Natural killer cell (primary cell): ENCODE data around the gene LCE1E. TPM values are rescaled to one million over a fixed set of nuclear protein-coding genes. Genes with fewer than 3 reads are reported as not detected.

ENCODE experiments used
- ATAC-seq, 3 donors: fragments of 150-1000 bp in 2 of 3; fragments of 200-7000 bp in 1 of 3; cut with Tn5 transposase; 1 replicate in 1 of 3; 2 replicates in 2 of 3; pipeline ENCODE4 v1.10.0; 2021; ENCODE audit warnings: mild to moderate bottlenecking in 2 of 3, moderate library complexity in 2 of 3
- DNase-seq, 2 donors: peaks; one replicate each; pipeline versions ENCODE4 v3.0.0 to v3.0.0-alpha.2; 2013 to 2021; ENCODE audit warnings: mixed read lengths in 1 of 2
- H3K27ac ChIP-seq: one replicate; pipeline ENCODE4 v1.5.1; 2013; ENCODE audit warnings: mild to moderate bottlenecking, low read length
- H3K27me3 ChIP-seq: one replicate; pipeline ENCODE4 v1.6.1; 2013; ENCODE audit warnings: low read length; ENCODE audit not compliant: control insufficient read depth, insufficient read depth
- H3K36me3 ChIP-seq: one replicate; pipeline ENCODE4 v1.6.1; 2013; ENCODE audit warnings: low read length; ENCODE audit not compliant: control insufficient read depth, insufficient read depth
- H3K4me1 ChIP-seq: one replicate; pipeline ENCODE4 v1.6.1; 2013; ENCODE audit warnings: low read length; ENCODE audit not compliant: control insufficient read depth, insufficient read depth
- H3K4me3 ChIP-seq: one replicate; pipeline ENCODE4 v1.5.1; 2013; ENCODE audit warnings: low read length
- H3K9me3 ChIP-seq: one replicate; pipeline ENCODE4 v1.6.1; 2013; ENCODE audit warnings: low read length; ENCODE audit not compliant: control insufficient read depth, insufficient read depth
- H3K27ac Mint-ChIP-seq, 2 donors: one replicate each; pipeline ENCODE4 v1.8.0; 2022; ENCODE audit warnings: mild to moderate bottlenecking in 2 of 2, mixed read lengths in 2 of 2, moderate library complexity in 1 of 2
- H3K27me3 Mint-ChIP-seq, 2 donors: one replicate each; pipeline ENCODE4 v1.8.0; 2022; ENCODE audit warnings: low read depth in 2 of 2, mixed read lengths in 2 of 2
- H3K36me3 Mint-ChIP-seq: one replicate; pipeline ENCODE4 v1.8.0; 2022; ENCODE audit warnings: mixed read lengths
- H3K4me1 Mint-ChIP-seq, 2 donors: one replicate each; pipeline ENCODE4 v1.8.0; 2022; ENCODE audit warnings: mixed read lengths in 2 of 2
- H3K4me3 Mint-ChIP-seq: one replicate; pipeline ENCODE4 v1.8.0; 2022; ENCODE audit warnings: mild to moderate bottlenecking, moderate library complexity, mixed read lengths
- H3K9me3 Mint-ChIP-seq, 2 donors: one replicate each; pipeline ENCODE4 v1.8.0; 2022; ENCODE audit warnings: mixed read lengths in 2 of 2
- CTCF ChIP-seq: fragments of 200-600 bp; IDR thresholded peaks from one replicate; pipeline ENCODE4 v1.8.0; 2022; ENCODE audit warnings: antibody characterized with exemption
- WGBS: methylation state at CpG from one replicate; pipeline ENCODE4 v1.1.7; 2013; ENCODE audit warnings: missing lambda C conversion rate; ENCODE audit not compliant: insufficient coverage; 5-methylcytosine and 5-hydroxymethylcytosine counted together
- intact Hi-C: fragments of 100-400 bp; cut with micrococcal nuclease; formaldehyde crosslinking; loops from one replicate; pipeline ENCODE4 v1.14.2; 2022
- total RNA-seq, 4 donors: library from RNA; stranded (reverse); fragments of 120-200 nt in 1 of 4; gene quantifications; one replicate each; pipeline versions ENCODE4 v1.2.3 to v1.2.4, GENCODE V29; 2013 to 2022

LCE1E gene
- total RNA-seq, 3 donors from 2014 or later (not counting 1 experiment from before 2014, with no cell fraction given): not detected

GRCh38 chr1:152836870-152837269 is 50.8 kb downstream of the LCE1E start:
- peaks cover 15 to 19% of the 10 kb centered on the region in 2 donors for H3K27me3 Mint-ChIP-seq
- H3K4me1 ChIP-seq: no peaks in the 10 kb centered on the region
- no peak overlapping the region for H3K27ac ChIP-seq
- no peaks in the 10 kb centered on the region for H3K9me3 Mint-ChIP-seq
- H3K27ac Mint-ChIP-seq: no peak overlapping the region
- WGBS: 75% methylated on average over 2 of the region's 2 CpGs
- no peaks in the 10 kb centered on the region for H3K36me3 Mint-ChIP-seq
- H3K4me3 ChIP-seq: no peak overlapping the region
- no peaks in the 10 kb centered on the region for H3K27me3 ChIP-seq
- H3K4me1 Mint-ChIP-seq: no peaks in the 10 kb centered on the region
- ATAC-seq (no peak), DNase-seq (no peak)
- no peak for TF ChIP-seq CTCF
- no peaks in the 10 kb centered on the region for H3K36me3 ChIP-seq
- intact Hi-C loops: no loop called here
- no peak overlapping the region for H3K4me3 Mint-ChIP-seq
- H3K9me3 ChIP-seq: no peaks in the 10 kb centered on the region

Other genes starting within 250 kb of the LCE1E start
- not detected for gene LCE3E, start 219.5 kb upstream of the LCE1E start, total RNA-seq
- gene LCE3D, start 205.7 kb upstream of the LCE1E start, total RNA-seq: not detected
- not detected for gene LCE3C, start 186.0 kb upstream of the LCE1E start, total RNA-seq
- not detected for gene LCE3B, start 172.4 kb upstream of the LCE1E start, total RNA-seq
- not detected for gene LCE3A, start 163.2 kb upstream of the LCE1E start, total RNA-seq
- gene LCE2D, start 122.9 kb upstream of the LCE1E start, total RNA-seq: not detected
- gene LCE2C, start 111.0 kb upstream of the LCE1E start, total RNA-seq: not detected
- not detected for gene LCE2B, start 100.1 kb upstream of the LCE1E start, total RNA-seq
- gene LCE2A, start 87.9 kb upstream of the LCE1E start, total RNA-seq: not detected
- gene LCE4A, start 78.1 kb upstream of the LCE1E start, total RNA-seq: not detected
- gene KPRP, start 28.2 kb upstream of the LCE1E start, total RNA-seq: not detected
- not detected for gene LCE1F, start 11.1 kb upstream of the LCE1E start, total RNA-seq
- not detected for gene LCE1D, start 10.5 kb downstream of the LCE1E start, total RNA-seq
- gene LCE1C, start 20.4 kb downstream of the LCE1E start, total RNA-seq: not detected
- not detected for gene LCE1B, start 25.7 kb downstream of the LCE1E start, total RNA-seq
- gene LCE1A, start 41.2 kb downstream of the LCE1E start, total RNA-seq: not detected
- gene LCE6A, start 56.6 kb downstream of the LCE1E start, total RNA-seq: not detected
- gene LCE7A, start 73.7 kb downstream of the LCE1E start, total RNA-seq: not detected
- not detected for gene SMCP, start 92.1 kb downstream of the LCE1E start, total RNA-seq
- not detected for gene IVL, start 122.3 kb downstream of the LCE1E start, total RNA-seq
- not detected for gene SPRR5, start 160.9 kb downstream of the LCE1E start, total RNA-seq
- gene SPRR4, start 184.4 kb downstream of the LCE1E start, total RNA-seq: not detected
- not detected for gene SPRR1A, start 197.8 kb downstream of the LCE1E start, total RNA-seq
- not detected for gene SPRR3, start 215.5 kb downstream of the LCE1E start, total RNA-seq
- not detected for gene SPRR1B, start 244.9 kb downstream of the LCE1E start, total RNA-seq